B cell (primary cell): ENCODE measurements around the gene DEFB115. TPM values are rescaled to one million over a fixed set of nuclear protein-coding genes. Genes with fewer than 3 reads are reported as not detected.

ENCODE experiments used
- ATAC-seq: fragments of 200-7000 bp; cut with Tn5 transposase; one replicate; pipeline ENCODE4 v1.10.0; 2021; ENCODE audit warnings: low read depth, mild to moderate bottlenecking, moderate number of reproducible peaks, moderate library complexity
- CTCF ChIA-PET: fragments of 350-600 bp; sonication (Branson Sonifier 250); formaldehyde crosslinking; loops from one replicate; lab custom pipeline; 2021; ENCODE audit warnings: antibody characterized with exemption, inconsistent platforms; lab: Charles Lee
- POLR2A ChIA-PET: fragments of 350-600 bp; sonication (Branson Sonifier 250); formaldehyde crosslinking; loops from one replicate; lab custom pipeline; 2021; ENCODE audit warnings: antibody characterized with exemption; lab: Charles Lee
- DNase-seq: peaks from one replicate; pipeline ENCODE4 v3.0.0; 2013
- H2AFZ ChIP-seq: 2 replicates; pipeline ENCODE4 v1.6.1; 2012; ENCODE audit warnings: mild to moderate bottlenecking, low read depth, low read length; ENCODE audit not compliant: insufficient read depth, poor library complexity, severe bottlenecking
- H3K27ac ChIP-seq, 2 donors: 1 replicate in 1 of 2; 2 replicates in 1 of 2; pipeline ENCODE4 v1.5.1; 2012 to 2013; ENCODE audit warnings: low read length in 2 of 2, mild to moderate bottlenecking in 2 of 2, moderate library complexity in 1 of 2
- H3K27me3 ChIP-seq, 4 experiments: fragments of 200-600 bp in 1 of 4; sonication (generic) in 1 of 4; replicated peaks in 1 of 4; 1 replicate in 2 of 4; 2 replicates in 2 of 4; pipeline versions ENCODE4 v1.6.1 to v1.7.0; 2013 to 2016; ENCODE audit warnings: low read length in 3 of 4, mild to moderate bottlenecking in 2 of 4, mixed read lengths in 1 of 4, moderate library complexity in 1 of 4; ENCODE audit not compliant: insufficient read depth in 4 of 4, control insufficient read depth in 3 of 4; ENCODE audit errors: control extremely low read depth in 1 of 4
- H3K36me3 ChIP-seq, 2 experiments: replicated peaks in 1 of 2; 1 replicate in 1 of 2; 2 replicates in 1 of 2; pipeline versions ENCODE4 v1.6.1 to v1.7.1; 2013; ENCODE audit warnings: low read length in 1 of 2; ENCODE audit not compliant: insufficient read depth in 2 of 2, control insufficient read depth in 1 of 2; ENCODE audit errors: control extremely low read depth in 1 of 2, extremely low read depth in 1 of 2
- H3K4me1 ChIP-seq, 2 donors: fragments of 200-600 bp in 1 of 2; sonication (generic) in 1 of 2; 1 replicate in 1 of 2; 2 replicates in 1 of 2; pipeline versions ENCODE4 v1.5.1 to v1.6.1; 2013 to 2017; ENCODE audit warnings: low read length in 2 of 2; ENCODE audit not compliant: control insufficient read depth in 2 of 2, insufficient read depth in 2 of 2
- H3K4me2 ChIP-seq: replicated peaks from 2 replicates; pipeline ENCODE3; 2012; ENCODE audit warnings: mild to moderate bottlenecking, low read depth, low read length; ENCODE audit not compliant: poor library complexity, severe bottlenecking
- H3K4me3 ChIP-seq, 5 experiments: fragments of 200-600 bp in 1 of 5; sonication (generic) in 1 of 5; 1 replicate in 3 of 5; 2 replicates in 2 of 5; pipeline versions ENCODE4 v1.5.1 to v1.7.0; 2011 to 2016; ENCODE audit warnings: low read length in 4 of 5, mild to moderate bottlenecking in 4 of 5, low read depth in 2 of 5, control low read depth in 1 of 5, moderate library complexity in 1 of 5; ENCODE audit not compliant: insufficient read depth in 1 of 5; ENCODE audit errors: control extremely low read depth in 1 of 5, extremely low read depth in 1 of 5
- H3K79me2 ChIP-seq: fragments of 200-600 bp; sonication (generic); one replicate; pipeline ENCODE4 v1.6.0; 2016; ENCODE audit warnings: low read length; ENCODE audit not compliant: control insufficient read depth, insufficient read depth
- H3K9ac ChIP-seq: fragments of 200-600 bp; sonication (generic); 2 replicates; pipeline ENCODE4 v1.6.1; 2017; ENCODE audit warnings: mild to moderate bottlenecking, low read length, moderate library complexity
- H3K9me3 ChIP-seq, 3 donors: one replicate each; pipeline versions ENCODE4 v1.6.1 to v1.7.1; 2013; ENCODE audit warnings: low read length in 2 of 3; ENCODE audit not compliant: control insufficient read depth in 2 of 3, insufficient read depth in 1 of 3; ENCODE audit errors: control extremely low read depth in 1 of 3
- H4K20me1 ChIP-seq: 2 replicates; pipeline ENCODE4 v1.6.0; 2012; ENCODE audit warnings: mild to moderate bottlenecking, low read length; ENCODE audit not compliant: insufficient read depth, control insufficient read depth, poor library complexity, severe bottlenecking
- H3K27ac Mint-ChIP-seq: one replicate; pipeline ENCODE4 v1.8.0; 2021; ENCODE audit warnings: mixed read lengths
- H3K27me3 Mint-ChIP-seq: one replicate; pipeline ENCODE4 v1.8.0; 2021; ENCODE audit warnings: mixed read lengths
- H3K4me1 Mint-ChIP-seq: one replicate; pipeline ENCODE4 v1.8.0; 2021; ENCODE audit warnings: mixed read lengths
- H3K4me3 Mint-ChIP-seq: one replicate; pipeline ENCODE4 v1.8.0; 2021; ENCODE audit warnings: mixed read lengths
- H3K9me3 Mint-ChIP-seq: one replicate; pipeline ENCODE4 v1.8.0; 2022; ENCODE audit warnings: mixed read lengths; ENCODE audit not compliant: insufficient read depth
- CTCF ChIP-seq: fragments of 200-600 bp; IDR thresholded peaks from one replicate; pipeline ENCODE4 v1.8.0; 2022; ENCODE audit warnings: antibody characterized with exemption, mild to moderate bottlenecking
- EZH2 ChIP-seq: IDR thresholded peaks from 2 replicates; pipeline ENCODE4 v1.6.1; 2012; ENCODE audit warnings: borderline replicate concordance, low read depth, mild to moderate bottlenecking, moderate library complexity, low read length; ENCODE audit not compliant: insufficient read depth, poor library complexity, severe bottlenecking
- WGBS: methylation state at CpG from one replicate; pipeline ENCODE4 v1.1.5; 2013; ENCODE audit warnings: missing lambda C conversion rate; ENCODE audit not compliant: insufficient coverage; 5-methylcytosine and 5-hydroxymethylcytosine counted together
- intact Hi-C: fragments of 100-400 bp; cut with micrococcal nuclease; formaldehyde crosslinking; loops from one replicate; pipeline ENCODE4 v1.10.0; 2022
- polyA plus RNA-seq: library from polyadenylated mRNA; depleted of rRNA; stranded (reverse); fragments of >200 nt; gene quantifications from 2 replicates; pipeline ENCODE4 v1.2.3, GENCODE V29; 2012
- total RNA-seq, 2 donors: library from RNA; stranded (reverse); fragments of 120-200 nt in 1 of 2; gene quantifications; 1 replicate in 1 of 2; 2 replicates in 1 of 2; pipeline versions ENCODE4 v1.2.3 to v1.2.4, GENCODE V29; 2013 to 2022

The DEFB115 gene
- total and polyA plus RNA-seq, 2 donors (not counting 1 experiment from before 2014, with no cell fraction given): not detected

- TF ChIP-seq EZH2: no peak
- no peak for TF ChIP-seq CTCF
- no peak overlapping the region for H2AFZ ChIP-seq
- H3K9me3 Mint-ChIP-seq: no peaks in the 10 kb centered on the region
- H3K4me3 Mint-ChIP-seq: no peak overlapping the region
- no peaks in the 10 kb centered on the region for H3K36me3 ChIP-seq
- peaks cover 8 to 96% (median 40%) of the 10 kb centered on the region in 3 donors for H3K9me3 ChIP-seq
- no peak overlapping the region for H3K4me3 ChIP-seq
- ChIA-PET CTCF (no interaction called here), POLR2A (no interaction called here)
- no peak overlapping the region for H3K4me2 ChIP-seq
- no peaks in the 10 kb centered on the region for H3K79me2 ChIP-seq
- no peaks in the 10 kb centered on the region for H4K20me1 ChIP-seq
- no peaks in the 10 kb centered on the region for H3K27me3 Mint-ChIP-seq
- no peak for ATAC-seq
- no peak overlapping the region for H3K27ac ChIP-seq
- no peak for DNase-seq
- WGBS: 77% methylated on average over 6 of the region's 6 CpGs
- H3K27me3 ChIP-seq: no peaks in the 10 kb centered on the region
- no peaks in the 10 kb centered on the region for H3K4me1 Mint-ChIP-seq
- H3K9ac ChIP-seq: no peak overlapping the region
- no peak overlapping the region for H3K27ac Mint-ChIP-seq
- H3K4me1 ChIP-seq: no peaks in the 10 kb centered on the region
- intact Hi-C loops: no loop called here
These were observed 19.7 kb upstream of the DEFB115 start for GRCh38 chr20:31237763-31238162.

- intact Hi-C loops: no loop called here
- peaks cover 7 to 96% (median 46%) of the 10 kb centered on the region in 3 donors for H3K9me3 ChIP-seq
- Mint-ChIP-seq H3K27ac (no peak overlapping the region), H3K4me3 (no peak overlapping the region), H3K9me3 (no peaks in the 10 kb centered on the region), H3K27me3 (no peaks in the 10 kb centered on the region), H3K4me1 (no peaks in the 10 kb centered on the region)
- H3K4me3 ChIP-seq: no peak overlapping the region
- no peaks in the 10 kb centered on the region for H3K4me1 ChIP-seq
- TF ChIP-seq EZH2 (no peak), CTCF (no peak)
- no peak for ATAC-seq
- ChIA-PET CTCF (no interaction called here), POLR2A (no interaction called here)
- H2AFZ ChIP-seq: no peak overlapping the region
- DNase-seq: no peak
- H3K4me2 ChIP-seq: no peak overlapping the region
- no peaks in the 10 kb centered on the region for H3K36me3 ChIP-seq
- no peak overlapping the region for H3K27ac ChIP-seq
- no peak overlapping the region for H3K9ac ChIP-seq
- WGBS: 79% methylated on average over 8 of the region's 8 CpGs
- no peaks in the 10 kb centered on the region for H3K79me2 ChIP-seq
- no peaks in the 10 kb centered on the region for H4K20me1 ChIP-seq
- no peaks in the 10 kb centered on the region for H3K27me3 ChIP-seq
These were observed 18.3 kb upstream of the DEFB115 start for GRCh38 chr20:31239139-31239538.
